H1 (cell line): ENCODE results near the gene ZDHHC5. TPM values are rescaled to one million over a fixed set of nuclear protein-coding genes. Genes with fewer than 3 reads are reported as not detected.

Experiments used
- HDAC2 ChIP-seq, 2 experiments: fragments of 300-600 bp in 1 of 2; sonication (generic) in 1 of 2; IDR thresholded peaks; 2 replicates each; pipeline ENCODE4 v1.6.1; 2011 to 2012; ENCODE audit warnings: low read depth in 2 of 2, low read length in 2 of 2, mild to moderate bottlenecking in 2 of 2, moderate library complexity in 2 of 2, borderline replicate concordance in 1 of 2, inconsistent platforms in 1 of 2
- HDAC6 ChIP-seq: IDR thresholded peaks from one replicate; pipeline ENCODE4 v1.7.1; 2012; ENCODE audit warnings: low read depth, mild to moderate bottlenecking, inconsistent platforms, low read length, moderate library complexity
- PHF8 ChIP-seq: fragments of 200-600 bp; sonication (generic); conservative IDR thresholded peaks from 2 replicates; pipeline ENCODE4 v1.7.1; 2012; ENCODE audit warnings: low read depth, mild to moderate bottlenecking, inconsistent platforms, low read length, moderate library complexity
- POLR2A ChIP-seq, 2 experiments: IDR thresholded peaks; 1 replicate in 1 of 2; 2 replicates in 1 of 2; pipeline ENCODE4 v1.6.1; 2011; ENCODE audit warnings: low read depth in 2 of 2, low read length in 2 of 2, mild to moderate bottlenecking in 2 of 2; ENCODE audit errors: control extremely low read depth in 1 of 2
- POLR2AphosphoS5 ChIP-seq: IDR thresholded peaks from 2 replicates; pipeline ENCODE4 v1.6.1; 2011; ENCODE audit warnings: low read depth, low read length
- SIN3A ChIP-seq, 2 experiments: IDR thresholded peaks in 1 of 2; conservative IDR thresholded peaks in 1 of 2; 2 replicates each; pipeline ENCODE4 v1.6.1; 2011 to 2012; ENCODE audit warnings: low read length in 2 of 2, improper control_type of control experiment in 1 of 2, low read depth in 1 of 2, mild to moderate bottlenecking in 1 of 2
- TEAD4 ChIP-seq: IDR thresholded peaks from 2 replicates; pipeline ENCODE4 v1.6.1; 2012; ENCODE audit warnings: low read depth, low read length, inconsistent platforms, mixed read lengths
- polyA plus RNA-seq, 7 experiments: library from polyadenylated mRNA; depleted of rRNA in 3 of 7; stranded (reverse) in 5 of 7; unstranded in 2 of 7; fragments of >200 nt in 5 of 7; fragments of 200-250 nt in 2 of 7; gene quantifications; 1 replicate in 5 of 7; 2 replicates in 1 of 7; 4 replicates in 1 of 7; pipeline versions ENCODE4 v1.2.1 to v1.2.3, GENCODE V29; 2011 to 2013; ENCODE audit warnings: missing spikeins in 2 of 7, mixed read lengths in 2 of 7
- total RNA-seq: library from RNA; stranded (reverse); fragmentation: NEBNext Ultra II Directional; extraction: Animal tissue kit (Norgen Biotek cat#: 25700); gene quantifications from 2 replicates; pipeline ENCODE4 v1.2.1, GENCODE V29; 2021
- TF ChIP-seq, protein P1 (sequence below): fragments of 300-600 bp; sonication (generic); IDR thresholded peaks from 2 replicates; pipeline ENCODE4 v1.7.1; 2012; ENCODE audit warnings: low read length, moderate library complexity, mild to moderate bottlenecking, inconsistent platforms; ENCODE audit not compliant: insufficient replicate concordance

The ZDHHC5 gene
- total and polyA plus RNA-seq, 2 of the 8 experiments (the other 6 are each of a cell fraction or from before 2014, with no cell fraction given) = 40.0 to 56.3 TPM

- TF ChIP-seq, protein P1, sequence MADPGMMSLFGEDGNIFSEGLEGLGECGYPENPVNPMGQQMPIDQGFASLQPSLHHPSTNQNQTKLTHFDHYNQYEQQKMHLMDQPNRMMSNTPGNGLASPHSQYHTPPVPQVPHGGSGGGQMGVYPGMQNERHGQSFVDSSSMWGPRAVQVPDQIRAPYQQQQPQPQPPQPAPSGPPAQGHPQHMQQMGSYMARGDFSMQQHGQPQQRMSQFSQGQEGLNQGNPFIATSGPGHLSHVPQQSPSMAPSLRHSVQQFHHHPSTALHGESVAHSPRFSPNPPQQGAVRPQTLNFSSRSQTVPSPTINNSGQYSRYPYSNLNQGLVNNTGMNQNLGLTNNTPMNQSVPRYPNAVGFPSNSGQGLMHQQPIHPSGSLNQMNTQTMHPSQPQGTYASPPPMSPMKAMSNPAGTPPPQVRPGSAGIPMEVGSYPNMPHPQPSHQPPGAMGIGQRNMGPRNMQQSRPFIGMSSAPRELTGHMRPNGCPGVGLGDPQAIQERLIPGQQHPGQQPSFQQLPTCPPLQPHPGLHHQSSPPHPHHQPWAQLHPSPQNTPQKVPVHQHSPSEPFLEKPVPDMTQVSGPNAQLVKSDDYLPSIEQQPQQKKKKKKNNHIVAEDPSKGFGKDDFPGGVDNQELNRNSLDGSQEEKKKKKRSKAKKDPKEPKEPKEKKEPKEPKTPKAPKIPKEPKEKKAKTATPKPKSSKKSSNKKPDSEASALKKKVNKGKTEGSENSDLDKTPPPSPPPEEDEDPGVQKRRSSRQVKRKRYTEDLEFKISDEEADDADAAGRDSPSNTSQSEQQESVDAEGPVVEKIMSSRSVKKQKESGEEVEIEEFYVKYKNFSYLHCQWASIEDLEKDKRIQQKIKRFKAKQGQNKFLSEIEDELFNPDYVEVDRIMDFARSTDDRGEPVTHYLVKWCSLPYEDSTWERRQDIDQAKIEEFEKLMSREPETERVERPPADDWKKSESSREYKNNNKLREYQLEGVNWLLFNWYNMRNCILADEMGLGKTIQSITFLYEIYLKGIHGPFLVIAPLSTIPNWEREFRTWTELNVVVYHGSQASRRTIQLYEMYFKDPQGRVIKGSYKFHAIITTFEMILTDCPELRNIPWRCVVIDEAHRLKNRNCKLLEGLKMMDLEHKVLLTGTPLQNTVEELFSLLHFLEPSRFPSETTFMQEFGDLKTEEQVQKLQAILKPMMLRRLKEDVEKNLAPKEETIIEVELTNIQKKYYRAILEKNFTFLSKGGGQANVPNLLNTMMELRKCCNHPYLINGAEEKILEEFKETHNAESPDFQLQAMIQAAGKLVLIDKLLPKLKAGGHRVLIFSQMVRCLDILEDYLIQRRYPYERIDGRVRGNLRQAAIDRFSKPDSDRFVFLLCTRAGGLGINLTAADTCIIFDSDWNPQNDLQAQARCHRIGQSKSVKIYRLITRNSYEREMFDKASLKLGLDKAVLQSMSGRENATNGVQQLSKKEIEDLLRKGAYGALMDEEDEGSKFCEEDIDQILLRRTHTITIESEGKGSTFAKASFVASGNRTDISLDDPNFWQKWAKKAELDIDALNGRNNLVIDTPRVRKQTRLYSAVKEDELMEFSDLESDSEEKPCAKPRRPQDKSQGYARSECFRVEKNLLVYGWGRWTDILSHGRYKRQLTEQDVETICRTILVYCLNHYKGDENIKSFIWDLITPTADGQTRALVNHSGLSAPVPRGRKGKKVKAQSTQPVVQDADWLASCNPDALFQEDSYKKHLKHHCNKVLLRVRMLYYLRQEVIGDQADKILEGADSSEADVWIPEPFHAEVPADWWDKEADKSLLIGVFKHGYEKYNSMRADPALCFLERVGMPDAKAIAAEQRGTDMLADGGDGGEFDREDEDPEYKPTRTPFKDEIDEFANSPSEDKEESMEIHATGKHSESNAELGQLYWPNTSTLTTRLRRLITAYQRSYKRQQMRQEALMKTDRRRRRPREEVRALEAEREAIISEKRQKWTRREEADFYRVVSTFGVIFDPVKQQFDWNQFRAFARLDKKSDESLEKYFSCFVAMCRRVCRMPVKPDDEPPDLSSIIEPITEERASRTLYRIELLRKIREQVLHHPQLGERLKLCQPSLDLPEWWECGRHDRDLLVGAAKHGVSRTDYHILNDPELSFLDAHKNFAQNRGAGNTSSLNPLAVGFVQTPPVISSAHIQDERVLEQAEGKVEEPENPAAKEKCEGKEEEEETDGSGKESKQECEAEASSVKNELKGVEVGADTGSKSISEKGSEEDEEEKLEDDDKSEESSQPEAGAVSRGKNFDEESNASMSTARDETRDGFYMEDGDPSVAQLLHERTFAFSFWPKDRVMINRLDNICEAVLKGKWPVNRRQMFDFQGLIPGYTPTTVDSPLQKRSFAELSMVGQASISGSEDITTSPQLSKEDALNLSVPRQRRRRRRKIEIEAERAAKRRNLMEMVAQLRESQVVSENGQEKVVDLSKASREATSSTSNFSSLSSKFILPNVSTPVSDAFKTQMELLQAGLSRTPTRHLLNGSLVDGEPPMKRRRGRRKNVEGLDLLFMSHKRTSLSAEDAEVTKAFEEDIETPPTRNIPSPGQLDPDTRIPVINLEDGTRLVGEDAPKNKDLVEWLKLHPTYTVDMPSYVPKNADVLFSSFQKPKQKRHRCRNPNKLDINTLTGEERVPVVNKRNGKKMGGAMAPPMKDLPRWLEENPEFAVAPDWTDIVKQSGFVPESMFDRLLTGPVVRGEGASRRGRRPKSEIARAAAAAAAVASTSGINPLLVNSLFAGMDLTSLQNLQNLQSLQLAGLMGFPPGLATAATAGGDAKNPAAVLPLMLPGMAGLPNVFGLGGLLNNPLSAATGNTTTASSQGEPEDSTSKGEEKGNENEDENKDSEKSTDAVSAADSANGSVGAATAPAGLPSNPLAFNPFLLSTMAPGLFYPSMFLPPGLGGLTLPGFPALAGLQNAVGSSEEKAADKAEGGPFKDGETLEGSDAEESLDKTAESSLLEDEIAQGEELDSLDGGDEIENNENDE = peak; percentile 14
- TF ChIP-seq HDAC2 (IDR thresholded peaks at IDR 0.05; ENCODE audit: borderline replicate concordance in 1 of 2, low read depth in 2 of 2, low read length in 2 of 2) (peak in 1 of 2 experiments; percentile 5; a peak in 1 of 4 replicates), POLR2A (IDR thresholded peaks at IDR 0.05; ENCODE audit: control extremely low read depth in 1 of 2, low read depth in 2 of 2, low read length in 2 of 2) (peak in 1 of 2 experiments; percentile 56; a peak in 1 of 3 replicates), TEAD4 (no peak), SIN3A (conservative IDR thresholded peaks at IDR 0.05 in 1 of 2, IDR thresholded peaks at IDR 0.05 in 1 of 2; ENCODE audit: low read depth in 1 of 2, low read length in 2 of 2) (peak in 1 of 2 experiments; percentile 79; a peak in 1 of 4 replicates), PHF8 (no peak), POLR2AphosphoS5 (peak; percentile 98), HDAC6 (peak; percentile 38)
Observed at GRCh38 chr11:57638811-57639320, 29.0 kb upstream of the ZDHHC5 start (continued).
